CD4-positive, alpha-beta T cell treated with Interleukin-15 for 4 hours (primary cell): ENCODE results near the gene ELP4.
"Not testable (repeated sequence)": the region's sequence is repeated elsewhere in the genome, so short reads cannot be mapped to it uniquely, and the experiment has no call there.

ENCODE experiments used
- DNase-seq: peaks from one replicate; pipeline ENCODE4 v3.0.0-alpha.2; 2020; ENCODE audit warnings: low spot score

The ELP4 gene

DNA sequence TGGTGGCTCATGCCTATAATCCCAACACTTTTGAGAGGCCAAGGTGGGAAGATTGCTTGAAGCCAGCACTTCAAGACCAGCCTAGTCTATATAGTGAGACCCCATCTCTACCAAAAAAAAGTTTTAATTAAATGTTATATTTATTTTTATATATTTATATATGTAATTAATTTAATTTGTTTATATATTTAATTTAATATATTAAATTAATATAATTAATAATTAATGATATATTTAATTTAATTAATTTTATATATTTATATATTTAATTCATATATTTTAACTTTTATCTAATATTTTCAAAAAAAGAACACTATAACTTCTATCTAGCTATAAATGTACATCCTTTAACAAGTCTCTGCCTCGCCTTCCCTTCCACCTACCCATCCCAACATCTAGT lies 196.8 kb downstream of the ELP4 start:
- DNase-seq: no peak

DNA sequence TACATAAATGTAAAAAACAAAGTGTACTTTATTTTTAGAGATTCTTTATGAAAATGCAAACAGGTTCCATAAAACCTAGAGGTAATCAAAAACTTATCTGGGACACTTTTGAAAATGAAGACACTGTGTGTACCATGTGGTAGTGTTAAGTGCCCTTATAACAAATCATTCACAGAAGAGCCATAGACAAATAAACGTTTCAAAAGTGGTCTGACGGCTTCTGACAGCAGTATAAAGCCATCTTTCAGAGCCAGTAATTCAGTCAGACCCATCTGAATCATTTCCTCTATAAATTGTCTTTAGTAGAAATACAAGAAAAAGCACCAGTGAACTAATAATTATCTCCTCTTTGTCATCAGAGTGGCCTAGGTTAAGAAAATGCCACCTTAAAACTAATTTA lies 201.6 kb downstream of the ELP4 start:
- DNase-seq: no peak

DNA sequence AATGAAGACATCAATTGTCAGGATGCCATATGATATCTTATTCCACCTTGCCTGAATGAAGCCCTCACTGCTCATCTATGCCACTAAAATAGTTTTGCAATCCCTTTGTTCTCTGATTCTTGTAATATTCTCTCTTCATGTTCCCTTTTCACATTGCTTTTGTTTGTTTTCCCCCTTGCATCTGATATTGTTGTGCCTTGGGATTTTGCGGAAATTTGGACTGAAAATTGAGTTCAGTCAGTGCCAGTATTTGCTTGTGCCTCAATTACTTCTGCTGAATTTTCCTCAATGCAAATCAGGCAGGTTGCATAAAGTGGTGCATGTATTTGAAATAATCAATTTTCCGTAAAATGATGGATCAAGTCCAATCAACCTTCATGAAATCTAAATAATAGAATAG lies 203.3 kb downstream of the ELP4 start:
- DNase-seq: no peak

DNA sequence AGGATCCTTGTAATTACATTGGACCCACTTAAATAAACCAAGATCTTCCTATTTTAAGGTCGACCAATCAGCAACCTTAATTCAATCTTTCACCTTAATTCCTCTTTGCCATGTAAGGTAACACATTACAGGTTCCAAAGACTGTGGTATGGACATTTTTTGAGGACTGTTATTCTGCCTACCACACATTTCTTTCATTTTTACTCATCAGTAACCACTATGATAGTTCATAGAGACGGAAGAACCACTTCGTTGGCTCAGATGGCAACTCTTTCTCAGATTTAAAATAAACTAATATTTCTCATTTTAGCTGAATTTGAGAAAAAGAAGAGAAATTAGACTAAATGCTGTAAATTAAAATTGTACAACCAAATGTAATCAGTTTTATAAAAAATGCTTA lies 205.3 kb downstream of the ELP4 start:
- DNase-seq: no peak

DNA sequence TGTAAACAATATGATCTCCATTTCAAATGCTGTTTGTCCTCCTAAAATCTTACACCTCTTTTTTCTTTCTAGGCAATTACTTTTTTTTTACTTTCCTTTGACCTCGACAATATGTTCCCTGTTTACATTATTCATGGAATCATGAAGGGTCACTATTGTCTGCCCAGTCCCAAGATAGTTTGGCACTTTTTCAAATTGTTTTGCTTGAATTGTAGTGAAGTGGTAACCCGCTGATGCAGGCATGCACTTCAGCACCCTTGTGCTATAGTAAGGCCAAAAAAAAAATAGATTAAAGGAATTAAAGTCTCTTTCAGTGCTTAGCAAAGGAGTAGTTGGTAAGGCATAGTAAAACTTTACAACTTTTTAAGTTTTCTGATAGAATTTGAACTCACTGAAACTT lies 210.7 kb downstream of the ELP4 start:
- DNase-seq: no peak

DNA sequence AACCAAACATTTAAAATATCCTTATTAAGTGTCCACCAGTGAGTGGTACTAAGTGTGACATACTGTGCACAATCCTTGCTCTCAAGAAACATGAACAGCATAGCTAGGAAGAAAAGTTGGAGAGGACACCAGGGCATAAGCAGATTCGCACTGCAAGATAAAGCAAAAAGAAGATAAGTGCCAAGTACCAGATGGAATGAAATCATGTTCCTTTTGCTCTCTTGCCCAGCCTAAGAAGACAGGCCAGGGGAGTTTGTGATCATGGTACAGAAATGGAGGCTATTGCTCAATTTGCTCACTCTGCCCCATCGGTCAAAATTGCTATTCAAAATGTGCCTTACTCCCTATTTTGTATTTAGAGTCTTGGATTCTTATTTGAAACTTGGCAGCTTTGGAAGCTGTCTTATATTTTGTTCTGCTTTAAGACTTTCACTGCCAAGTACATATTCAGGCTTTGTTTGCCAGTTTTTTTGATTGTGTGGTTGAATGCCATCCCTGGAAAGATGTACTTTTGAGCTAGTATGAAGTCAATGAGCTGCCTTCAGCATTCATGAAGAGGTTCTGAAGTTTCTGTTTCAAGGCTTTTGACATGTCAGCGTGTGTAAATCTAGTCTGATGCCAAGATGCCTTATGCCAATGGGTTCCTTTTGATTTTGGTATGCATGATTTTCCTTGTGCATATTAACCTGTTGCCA lies 211.3 kb downstream of the ELP4 start:
- no peak for DNase-seq

DNA sequence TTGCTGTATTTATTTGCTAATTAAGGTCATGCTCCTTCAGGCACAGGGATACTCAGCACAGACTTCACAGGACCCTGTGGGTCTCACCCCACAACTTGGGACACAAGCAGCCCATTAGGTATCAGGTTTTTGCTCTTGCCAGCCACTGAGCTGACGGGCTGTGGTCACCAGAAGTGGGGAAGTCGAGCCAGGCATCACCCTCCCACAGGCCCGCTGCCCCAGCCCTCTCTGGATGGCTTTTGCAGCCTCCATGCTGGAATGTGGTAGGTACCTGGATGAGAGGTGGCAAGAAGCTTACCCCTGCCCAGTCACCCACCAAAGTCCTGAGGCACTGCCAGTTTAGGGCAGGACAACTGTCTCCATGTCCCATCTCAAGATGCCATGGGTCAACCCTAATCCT lies 213.2 kb downstream of the ELP4 start:
- no peak for DNase-seq

DNA sequence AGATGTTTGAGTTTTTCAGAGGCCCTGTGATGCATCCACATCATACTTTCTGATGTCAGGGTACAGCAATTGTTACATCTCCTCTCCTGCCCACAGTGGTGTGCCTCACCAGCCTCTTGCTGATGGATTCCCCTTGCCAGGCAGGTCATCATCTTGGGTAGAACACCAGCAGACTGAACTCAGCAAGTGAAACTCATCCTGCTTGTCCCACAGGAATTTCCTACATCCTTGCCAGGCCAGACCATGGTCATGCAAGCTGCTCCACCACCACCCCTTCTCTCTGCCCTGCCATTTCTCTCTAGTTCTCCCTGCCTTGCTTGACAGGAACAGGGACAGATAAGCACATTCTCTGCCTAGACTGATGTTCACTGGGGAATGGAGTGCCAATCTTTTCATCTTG lies 215.6 kb downstream of the ELP4 start:
- no peak for DNase-seq

DNA sequence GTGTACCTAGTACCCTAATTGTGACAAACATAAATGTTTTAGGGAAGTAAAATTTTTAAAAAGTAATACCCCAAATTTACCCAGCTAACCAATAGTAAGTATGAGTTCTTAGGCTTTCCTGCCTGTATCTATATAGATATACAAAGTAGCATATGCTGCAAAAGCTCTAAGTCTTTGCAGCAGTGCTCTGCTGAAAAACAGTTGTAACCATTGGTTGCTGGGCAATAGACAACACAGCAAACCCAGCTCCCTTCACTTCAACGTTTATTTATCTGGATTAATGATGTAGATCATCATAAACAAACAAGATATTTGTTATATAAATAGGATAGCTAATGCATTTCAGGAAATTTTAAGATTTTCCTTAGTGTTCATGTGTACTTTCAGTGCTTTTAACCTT lies 218.9 kb downstream of the ELP4 start:
- no peak for DNase-seq

DNA sequence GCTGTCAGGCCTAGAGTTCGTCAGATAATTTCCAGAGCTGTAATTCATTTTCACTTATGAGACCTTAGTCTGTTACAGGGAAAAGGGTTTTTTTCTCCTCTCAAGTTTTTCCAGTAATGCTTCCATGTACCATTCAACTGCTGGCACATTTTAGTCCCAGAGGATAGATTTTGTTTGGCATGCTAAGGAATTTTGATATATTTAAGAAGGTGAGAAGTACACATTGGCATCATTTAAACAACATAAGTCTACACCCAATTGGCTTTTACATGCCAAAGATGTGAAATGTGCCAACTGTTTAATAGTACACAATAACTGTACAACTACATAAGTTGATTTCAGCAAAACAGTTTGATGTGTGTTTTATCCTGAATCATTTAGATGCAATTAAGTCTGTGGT lies 230.6 kb downstream of the ELP4 start:
- DNase-seq: no peak

DNA sequence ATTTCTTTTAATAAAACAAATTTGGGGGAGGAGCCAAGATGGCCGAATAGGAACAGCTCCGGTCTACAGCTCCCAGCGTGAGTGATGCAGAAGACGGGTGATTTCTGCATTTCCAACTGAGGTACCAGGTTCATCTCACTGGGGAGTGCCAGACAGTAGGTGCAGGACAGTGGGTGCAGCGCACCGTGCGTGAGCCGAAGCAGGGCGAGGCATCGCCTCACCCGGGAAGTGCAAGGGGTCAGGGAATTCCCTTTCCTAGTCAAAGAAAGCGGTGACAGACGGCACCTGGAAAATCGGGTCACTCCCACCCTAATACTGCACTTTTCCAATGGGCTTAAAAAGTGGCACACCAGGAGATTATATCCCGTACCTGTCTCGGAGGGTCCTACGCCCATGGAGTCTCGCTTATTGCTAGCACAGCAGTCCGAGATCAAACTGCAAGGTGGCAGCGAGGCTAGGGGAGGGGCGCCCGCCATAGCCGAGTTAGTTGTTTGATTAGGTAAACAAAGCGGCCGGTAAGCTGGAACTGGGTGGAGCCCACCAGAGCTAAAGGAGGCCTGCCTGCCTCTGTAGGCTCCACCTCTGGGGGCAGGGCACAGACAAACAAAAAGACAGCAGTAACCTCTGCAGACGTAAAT lies 231.3 kb downstream of the ELP4 start:
- not testable (repeated sequence) for DNase-seq

DNA sequence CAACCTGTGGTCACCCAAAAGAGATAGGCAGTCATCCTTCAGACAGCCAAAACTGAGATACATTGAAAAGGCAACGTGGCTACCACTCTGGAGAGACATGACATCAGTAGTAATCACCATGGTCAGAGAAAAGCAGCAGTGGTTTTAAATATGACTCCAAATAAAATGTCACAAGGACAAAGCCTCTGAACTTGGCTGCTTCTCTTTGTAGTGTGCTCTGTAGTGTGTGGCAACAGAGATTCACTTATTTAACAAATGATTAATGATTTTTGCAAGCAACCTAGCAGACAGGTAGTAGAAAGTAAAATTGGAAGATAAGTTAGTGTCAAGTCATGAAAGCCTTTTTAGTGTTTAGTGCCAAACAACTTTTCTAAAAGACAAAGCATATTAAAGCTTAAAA lies 238.0 kb downstream of the ELP4 start:
- no peak for DNase-seq

DNA sequence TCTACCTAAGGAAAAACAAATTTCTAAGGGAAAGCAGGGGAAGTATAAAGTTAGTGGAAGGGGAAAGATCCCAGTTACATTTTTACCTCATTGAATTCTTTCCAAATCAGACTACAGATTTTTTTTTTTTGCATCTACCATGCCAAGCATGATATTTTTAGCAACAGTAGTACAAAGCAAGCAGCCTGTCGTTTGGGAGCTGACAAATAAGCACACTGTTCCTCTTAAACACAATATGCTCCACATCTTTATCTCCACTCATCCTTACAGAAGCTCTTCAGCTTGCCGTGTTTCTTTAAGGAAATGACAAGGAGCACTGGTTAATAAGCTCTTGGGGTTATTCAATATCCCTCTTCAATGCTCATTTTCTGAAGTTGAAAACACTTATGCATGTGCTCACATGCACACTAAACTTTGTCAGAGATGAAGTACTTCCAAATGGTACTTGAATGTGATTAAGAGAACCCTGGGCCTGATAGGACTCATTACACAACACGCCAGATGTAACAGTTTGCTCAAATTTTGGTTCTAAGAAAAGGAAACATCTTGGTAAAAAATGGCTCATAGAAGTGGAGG lies 247.8 kb downstream of the ELP4 start:
- DNase-seq: no peak

DNA sequence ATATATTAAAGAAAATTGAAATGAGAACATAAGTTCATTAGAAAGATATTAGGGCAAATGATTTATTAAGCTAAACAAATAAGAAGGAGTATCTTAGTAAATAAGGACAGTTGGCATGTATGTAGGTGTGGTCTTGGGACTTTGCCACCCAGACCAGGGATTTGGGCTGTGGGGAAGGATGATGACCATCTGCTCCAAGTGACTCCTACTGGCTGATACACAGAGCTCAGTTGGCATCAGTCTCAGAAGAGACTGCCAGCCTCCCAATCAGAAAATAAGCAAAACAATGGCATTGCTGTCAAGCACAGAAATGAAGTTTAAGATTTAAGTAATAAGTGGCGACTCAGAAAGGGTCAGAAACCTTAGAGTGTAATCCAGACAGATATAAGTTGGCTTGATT lies 252.1 kb downstream of the ELP4 start:
- DNase-seq: no peak

DNA sequence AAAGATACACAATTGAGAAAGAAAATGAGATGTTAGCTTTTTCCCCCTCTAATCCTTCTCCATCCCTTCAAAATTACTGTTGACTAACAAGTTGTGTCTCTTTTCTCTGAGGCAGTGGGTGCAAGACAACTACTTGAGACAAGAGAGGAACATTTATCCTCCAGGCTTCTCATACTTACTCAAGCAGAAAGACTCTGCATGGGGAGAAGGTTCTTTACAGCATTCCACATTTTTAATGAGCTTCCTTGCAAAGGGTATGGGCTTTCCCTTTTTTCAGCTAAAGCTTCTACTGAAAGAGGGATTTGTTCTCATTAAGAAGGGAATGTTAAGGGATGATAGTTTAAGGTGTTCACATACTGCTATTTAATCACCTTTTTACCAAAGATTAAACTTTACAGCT lies 253.7 kb downstream of the ELP4 start:
- no peak for DNase-seq

DNA sequence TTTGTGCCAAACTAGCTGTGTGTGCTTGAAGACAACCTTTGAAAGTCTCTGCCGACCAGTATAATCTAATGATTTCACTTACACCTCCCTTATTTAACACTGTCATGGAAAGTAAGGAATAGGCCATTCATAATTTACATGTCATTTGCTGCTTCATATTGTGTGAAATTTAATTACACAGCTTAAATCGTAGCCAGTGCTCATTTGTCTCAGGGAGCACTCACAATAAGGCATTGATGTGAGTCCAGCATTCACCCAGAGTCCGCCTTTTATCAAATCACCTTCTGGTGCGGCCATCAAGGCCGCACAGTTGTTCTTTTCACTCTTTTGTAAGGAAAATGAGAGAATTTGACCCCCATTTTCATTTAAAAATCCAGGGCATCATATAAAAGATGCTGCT lies 254.7 kb downstream of the ELP4 start:
- DNase-seq: no peak

DNA sequence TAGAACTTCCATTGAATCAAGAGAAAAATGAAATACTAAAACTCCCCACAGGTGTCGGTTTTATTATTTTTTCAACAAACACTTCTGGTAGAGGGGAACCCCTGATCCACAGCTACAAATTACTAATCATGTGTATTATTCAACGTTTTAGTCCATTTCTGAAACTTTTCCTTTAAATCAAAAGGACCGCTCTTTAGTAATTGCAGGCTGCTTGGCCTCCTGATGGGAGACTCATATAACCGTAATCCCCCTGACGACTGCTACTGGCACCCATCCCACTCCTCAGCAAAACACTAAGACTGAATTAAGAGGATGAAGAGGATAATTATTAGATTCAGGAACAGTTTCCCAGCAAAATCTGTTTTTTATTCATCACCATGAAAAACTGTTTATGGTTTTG lies 255.2 kb downstream of the ELP4 start:
- no peak for DNase-seq

DNA sequence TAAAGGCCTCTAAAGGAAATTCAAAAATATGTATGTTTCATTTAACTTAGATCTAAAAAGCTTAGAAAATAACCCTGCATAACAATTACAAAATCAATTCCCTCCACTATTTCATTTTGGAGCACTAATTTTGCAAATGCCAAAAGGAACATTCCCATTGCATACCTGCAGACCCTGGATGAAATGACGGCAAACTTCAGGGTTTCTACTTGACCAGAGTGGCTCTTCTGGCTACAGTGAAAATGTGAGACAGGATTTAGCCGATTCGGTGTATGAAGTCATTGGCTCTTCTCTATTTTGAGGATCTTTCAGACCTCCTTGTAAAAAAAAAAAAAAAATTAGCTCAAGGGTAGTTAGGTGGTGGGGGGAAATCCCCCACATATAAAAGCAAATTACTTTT lies 257.5 kb downstream of the ELP4 start:
- DNase-seq: no peak

DNA sequence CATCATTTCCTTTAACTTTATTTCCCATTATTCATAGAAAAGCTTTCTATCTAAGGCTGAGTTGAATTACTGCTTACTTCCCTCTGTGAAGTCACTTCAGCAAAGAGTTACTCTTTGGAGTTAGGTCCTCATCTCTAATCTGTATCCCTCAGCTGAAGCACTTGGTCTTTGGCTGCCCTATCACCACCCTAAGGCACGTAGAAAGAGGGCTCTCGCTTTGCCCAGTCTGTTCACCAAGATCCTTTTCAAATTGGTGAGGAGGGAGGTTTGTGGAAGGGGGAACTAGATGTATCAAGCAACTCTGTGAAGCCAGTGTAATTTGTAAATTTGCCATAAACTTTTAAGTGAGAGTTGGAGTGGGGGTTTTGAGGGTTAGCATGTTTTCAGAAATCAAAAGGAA lies 258.1 kb downstream of the ELP4 start:
- no peak for DNase-seq

DNA sequence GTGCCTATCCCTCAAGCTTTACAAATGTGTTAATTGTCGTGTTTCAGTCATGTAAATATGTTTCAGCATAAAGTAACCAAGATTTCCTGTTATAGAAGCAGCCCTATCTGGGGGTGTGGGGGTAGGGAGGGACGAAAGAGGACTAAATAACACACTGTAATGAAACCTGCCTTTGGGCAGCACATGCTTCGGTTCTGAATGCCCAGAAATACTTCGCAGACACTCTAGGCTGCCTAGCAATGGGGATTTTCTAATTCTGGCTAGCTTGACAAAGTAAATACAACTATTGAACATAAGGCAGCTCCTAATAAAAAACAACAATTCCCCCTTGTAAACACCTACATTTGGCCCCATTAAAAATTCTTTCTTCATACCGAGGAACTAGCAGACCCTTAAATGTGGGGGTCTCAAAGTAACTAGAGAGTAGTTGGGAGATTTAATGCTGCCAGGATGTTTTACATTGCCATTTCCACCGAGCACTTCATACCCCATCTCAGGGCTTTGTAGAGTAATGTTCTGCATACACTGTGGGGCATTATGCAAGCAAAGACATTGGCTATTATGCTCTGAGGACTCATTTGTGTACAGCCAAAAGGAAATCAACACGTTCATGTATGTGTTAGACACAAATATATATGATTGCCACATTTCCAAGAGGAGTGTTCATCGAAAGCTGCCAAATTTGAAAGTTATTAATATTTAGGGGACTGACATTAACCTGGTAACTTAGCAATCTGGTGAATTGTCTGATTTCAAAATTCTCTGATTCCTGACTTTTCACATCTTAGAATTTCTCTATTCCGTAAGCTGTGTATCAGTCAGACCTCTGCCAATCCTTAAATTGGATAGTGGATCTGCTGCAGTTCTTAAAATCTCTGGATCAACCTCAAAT lies 259.4 kb downstream of the ELP4 start:
- DNase-seq: no peak

DNA sequence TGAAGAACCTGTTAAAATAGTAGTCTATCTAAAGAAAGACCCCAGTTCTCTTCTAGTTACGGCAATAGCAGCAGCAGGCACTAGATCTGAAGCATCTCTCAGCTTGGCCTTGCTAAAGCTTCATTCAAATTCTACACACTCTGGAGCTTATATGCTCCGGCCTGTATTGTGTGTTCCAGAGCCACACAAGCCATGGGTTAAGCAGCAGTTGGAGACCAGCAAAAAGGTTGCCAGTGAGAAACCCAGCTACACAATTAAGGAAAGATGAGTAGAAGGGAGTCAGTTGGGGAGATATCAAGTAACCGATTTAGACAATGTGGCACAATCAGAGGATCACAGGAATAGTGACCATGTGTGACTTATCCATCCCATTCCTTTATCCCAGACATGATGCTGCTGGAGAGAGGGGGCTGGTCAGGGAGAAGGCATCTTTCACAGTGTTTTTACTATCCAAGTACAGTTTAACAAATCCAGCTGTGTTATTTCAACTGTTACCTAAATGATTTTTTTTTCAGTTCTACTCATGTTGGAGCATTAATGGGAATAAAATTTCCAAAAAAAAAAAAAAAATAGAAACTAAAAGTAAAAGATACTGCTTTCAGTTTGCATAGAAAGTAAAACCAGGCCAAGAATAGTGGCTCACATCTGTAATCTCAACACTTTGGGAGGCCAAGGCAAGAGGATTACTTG lies 260.6 kb downstream of the ELP4 start:
- no peak for DNase-seq

DNA sequence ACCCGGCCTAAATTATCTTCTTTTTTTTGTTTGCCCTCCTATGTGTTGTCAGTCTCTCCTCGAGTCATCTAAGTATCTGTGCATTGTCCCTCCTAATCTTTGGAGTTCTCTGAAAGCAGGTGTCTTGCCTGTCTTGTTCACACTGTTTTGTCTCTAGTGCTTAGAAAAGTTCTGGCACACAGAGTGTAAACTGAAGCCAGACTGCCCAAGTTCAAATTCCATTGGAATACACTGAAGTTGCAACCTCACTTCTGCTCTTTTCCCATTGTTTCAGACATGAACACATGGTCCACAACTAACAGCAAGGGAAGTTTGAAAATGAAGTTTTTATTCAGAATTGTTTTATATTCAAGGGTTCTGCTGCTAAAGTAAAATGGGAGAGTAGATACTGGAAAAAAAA lies 262.8 kb downstream of the ELP4 start:
- no peak for DNase-seq
